WI38 (cell line): ENCODE data around the gene AGBL4.

Experiments
- H3K4me3 ChIP-seq: 2 replicates; pipeline ENCODE4 v1.5.1; 2011; ENCODE audit warnings: low read depth, mild to moderate bottlenecking, control low read depth, low read length
- CTCF ChIP-seq: IDR thresholded peaks from 2 replicates; pipeline ENCODE4 v1.5.1; 2012; ENCODE audit warnings: low read depth, mild to moderate bottlenecking, control low read depth, low read length

The AGBL4 gene

DNA sequence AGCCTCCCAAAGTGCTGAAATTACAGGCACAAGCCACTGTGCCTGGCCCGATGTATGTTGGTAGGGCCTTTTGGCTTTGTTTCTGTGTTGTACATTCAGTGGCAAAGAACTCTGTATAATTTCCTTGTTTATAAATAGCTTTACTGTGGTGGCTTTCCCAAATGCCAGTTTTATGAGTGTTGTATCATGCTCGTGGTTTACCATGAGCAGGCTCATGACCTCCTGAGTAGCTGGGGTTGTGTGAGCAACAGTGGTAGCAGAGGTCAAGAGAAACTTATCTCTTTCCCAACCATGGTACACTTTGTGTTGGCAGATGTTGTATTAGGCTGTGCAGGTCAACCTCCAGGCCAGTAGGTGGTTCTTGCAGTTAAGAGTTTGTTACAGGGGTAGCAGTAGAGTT is 826.7 kb downstream of the AGBL4 start:
- H3K4me3 ChIP-seq: no peak overlapping the region
- no peak for TF ChIP-seq CTCF

DNA sequence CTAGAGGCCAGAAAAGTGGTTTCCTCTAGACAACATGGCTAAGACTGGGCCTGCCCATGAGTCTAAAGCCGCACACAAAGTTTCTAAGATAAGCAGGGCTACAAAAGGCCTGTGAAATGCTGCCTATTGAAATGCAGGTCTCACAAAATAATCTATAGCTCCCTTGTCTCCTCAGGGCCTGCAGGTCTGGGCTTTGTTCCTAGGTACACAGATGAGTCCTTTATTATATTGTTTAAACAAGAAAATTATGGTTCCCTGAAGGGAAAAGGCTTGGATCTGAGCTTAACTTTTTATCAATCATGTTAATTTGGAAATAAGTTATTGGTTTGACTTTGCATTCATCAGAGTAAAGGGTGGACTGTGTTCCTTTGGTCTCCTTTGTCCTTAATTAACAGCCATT is 833.6 kb downstream of the AGBL4 start:
- no peak overlapping the region for H3K4me3 ChIP-seq
- TF ChIP-seq CTCF: no peak

DNA sequence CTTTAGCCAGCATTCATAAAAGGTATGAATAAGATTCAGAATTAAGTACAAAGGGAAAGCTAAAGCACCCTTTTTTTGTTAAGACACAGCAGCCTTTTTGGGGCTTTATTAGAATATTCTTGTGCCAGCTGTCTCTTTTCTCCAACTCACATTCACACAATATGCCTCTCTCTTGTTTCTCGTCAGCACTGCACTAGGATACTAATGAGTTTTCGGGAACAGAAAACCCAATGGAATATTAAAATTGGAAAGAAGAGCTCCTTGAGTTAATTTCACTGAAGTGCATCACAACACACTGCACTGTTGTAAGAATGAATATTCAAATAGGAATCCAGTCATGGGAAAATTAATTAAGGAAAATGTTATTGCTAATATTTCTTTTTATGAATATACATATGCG is 836.7 kb downstream of the AGBL4 start:
- no peak overlapping the region for H3K4me3 ChIP-seq
- no peak for TF ChIP-seq CTCF

DNA sequence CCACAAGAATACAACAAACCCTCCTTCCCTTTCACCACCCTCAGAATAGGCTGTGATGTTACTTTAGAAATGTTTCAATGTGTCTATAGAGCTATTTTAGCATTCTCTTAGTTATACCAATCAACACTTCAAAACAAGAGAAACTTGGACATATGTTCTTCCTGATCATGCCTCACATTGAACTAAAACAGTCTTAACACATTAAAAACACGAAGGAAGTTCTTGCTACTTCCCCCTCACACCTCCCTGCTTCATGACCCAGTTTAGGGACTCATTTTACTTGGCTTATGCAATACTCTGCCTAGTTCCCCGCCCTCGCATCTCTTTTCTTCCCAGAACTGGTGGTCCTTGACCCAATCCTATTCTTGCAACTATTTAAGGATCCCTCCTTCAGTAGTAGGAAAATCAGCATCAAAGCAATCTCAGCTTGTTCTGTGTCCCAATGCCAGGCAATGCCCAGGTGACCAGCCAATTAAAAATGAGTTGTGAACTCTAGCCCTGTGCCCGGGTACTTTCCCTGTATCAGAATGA is 838.2 kb downstream of the AGBL4 start:
- TF ChIP-seq CTCF: no peak
- H3K4me3 ChIP-seq: no peak overlapping the region

DNA sequence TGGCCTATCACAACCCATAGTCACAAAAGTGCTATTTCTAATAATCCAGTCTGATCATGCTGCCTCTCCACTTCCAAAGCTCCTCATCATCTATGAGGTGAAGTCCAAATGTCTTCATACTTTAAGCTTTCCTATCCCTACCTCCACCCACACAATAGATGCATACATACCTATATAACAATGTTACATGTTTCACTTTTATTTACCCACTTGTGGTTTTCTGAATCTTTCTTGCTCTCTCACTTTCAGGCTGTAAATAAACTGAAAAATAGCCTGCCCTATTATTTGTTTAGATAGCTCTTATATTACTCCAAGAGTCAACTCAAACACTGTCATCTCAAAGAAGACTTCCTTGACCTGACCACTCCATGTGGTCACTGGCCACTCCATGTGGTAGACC is 840.3 kb downstream of the AGBL4 start:
- no peak for TF ChIP-seq CTCF
- H3K4me3 ChIP-seq: no peak overlapping the region

- no peak for TF ChIP-seq CTCF
- H3K4me3 ChIP-seq: no peak overlapping the region
These were observed 842.7 kb downstream of the AGBL4 start for GRCh38 chr1:49181033-49181432.

- H3K4me3 ChIP-seq: no peak overlapping the region
- TF ChIP-seq CTCF: no peak
These were observed 851.7 kb downstream of the AGBL4 start for GRCh38 chr1:49171941-49172593.
